ENCODE measurements around the gene PPM1L.
A peak's percentile ranks its signal among the peaks of the same experiment; 100 is the strongest.
"Not testable (repeated sequence)": the region's sequence is repeated elsewhere in the genome, so short reads cannot be mapped to it uniquely, and the experiment has no call there.

PPM1L gene

GRCh38 chr3:160755776-160756304, at the start of gene PPM1L:
Gene PPM1L, plus strand, starts transcription at chr3:160756231.
- TF ChIP-seq, protein P1, sequence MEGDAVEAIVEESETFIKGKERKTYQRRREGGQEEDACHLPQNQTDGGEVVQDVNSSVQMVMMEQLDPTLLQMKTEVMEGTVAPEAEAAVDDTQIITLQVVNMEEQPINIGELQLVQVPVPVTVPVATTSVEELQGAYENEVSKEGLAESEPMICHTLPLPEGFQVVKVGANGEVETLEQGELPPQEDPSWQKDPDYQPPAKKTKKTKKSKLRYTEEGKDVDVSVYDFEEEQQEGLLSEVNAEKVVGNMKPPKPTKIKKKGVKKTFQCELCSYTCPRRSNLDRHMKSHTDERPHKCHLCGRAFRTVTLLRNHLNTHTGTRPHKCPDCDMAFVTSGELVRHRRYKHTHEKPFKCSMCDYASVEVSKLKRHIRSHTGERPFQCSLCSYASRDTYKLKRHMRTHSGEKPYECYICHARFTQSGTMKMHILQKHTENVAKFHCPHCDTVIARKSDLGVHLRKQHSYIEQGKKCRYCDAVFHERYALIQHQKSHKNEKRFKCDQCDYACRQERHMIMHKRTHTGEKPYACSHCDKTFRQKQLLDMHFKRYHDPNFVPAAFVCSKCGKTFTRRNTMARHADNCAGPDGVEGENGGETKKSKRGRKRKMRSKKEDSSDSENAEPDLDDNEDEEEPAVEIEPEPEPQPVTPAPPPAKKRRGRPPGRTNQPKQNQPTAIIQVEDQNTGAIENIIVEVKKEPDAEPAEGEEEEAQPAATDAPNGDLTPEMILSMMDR (IDR thresholded peaks at IDR 0.05; ENCODE audit: low read depth, low read length): no peak
- peak within 1 kb of the TSS; percentile 71 for H3K4me3 ChIP-seq (ENCODE audit: low read depth, low read length)

DNA sequence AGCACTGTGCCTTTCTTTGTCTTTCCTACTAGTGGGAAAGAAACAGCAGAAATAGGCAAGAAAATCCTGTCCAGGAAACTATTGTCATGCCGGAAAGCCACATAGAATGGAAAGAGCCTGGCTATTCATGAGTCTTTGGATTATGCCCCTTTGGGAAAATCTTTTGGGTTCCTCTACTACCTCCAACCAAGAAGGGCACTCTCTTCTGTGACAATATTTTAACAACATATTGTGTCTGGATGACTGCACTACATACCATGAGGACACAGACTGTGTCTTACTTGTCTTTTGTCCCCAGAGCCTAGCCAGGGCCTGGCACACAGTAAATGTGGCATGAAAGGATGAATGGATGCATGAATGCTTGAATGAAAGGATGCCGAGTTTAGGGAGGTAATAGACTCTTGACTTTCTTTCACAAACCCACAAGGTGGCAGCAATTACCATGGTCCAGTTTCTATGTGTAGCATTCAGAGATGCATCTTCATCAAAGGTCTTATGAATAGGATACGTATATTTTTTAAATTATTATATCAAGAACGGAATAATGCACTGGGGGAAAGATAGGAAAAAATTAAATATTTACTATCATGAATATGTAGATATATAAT, 48.7 kb upstream of the PPM1L start:
- TF ChIP-seq, protein P1 (IDR thresholded peaks at IDR 0.05; ENCODE audit: low read depth, low read length): no peak
- no peak overlapping the region for H3K4me3 ChIP-seq (ENCODE audit: low read depth, low read length)

- no peak overlapping the region for H3K4me3 ChIP-seq (ENCODE audit: low read depth, low read length)
- TF ChIP-seq, protein P1 (IDR thresholded peaks at IDR 0.05; ENCODE audit: low read depth, low read length): no peak
Measured at GRCh38 chr3:160709477-160710182, 46.4 kb upstream of the PPM1L start.

- not testable (repeated sequence) for H3K4me3 ChIP-seq (ENCODE audit: low read depth, low read length)
Measured at GRCh38 chr3:160713144-160713543, 42.9 kb upstream of the PPM1L start.

DNA sequence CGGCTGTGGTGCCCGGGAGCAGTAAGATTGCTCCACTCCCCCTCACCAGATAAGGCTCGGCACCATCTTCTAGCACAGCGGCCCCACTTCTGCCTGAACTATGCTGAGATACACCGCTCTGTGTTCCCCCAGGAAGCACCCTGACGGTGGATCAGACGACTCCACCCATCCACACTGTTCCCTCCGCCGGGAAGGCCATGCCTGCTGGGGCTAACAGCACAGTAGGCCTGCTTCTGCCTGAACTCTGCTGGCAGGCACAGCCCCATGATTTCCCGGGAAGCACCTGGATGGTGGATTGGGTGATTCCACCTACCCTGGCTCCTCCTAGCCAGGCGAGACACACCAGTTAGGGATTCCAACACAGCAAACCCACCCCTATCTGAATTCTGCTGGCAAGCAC, 36.3 kb upstream of the PPM1L start:
- no peak overlapping the region for H3K4me3 ChIP-seq (ENCODE audit: low read depth, low read length)
- TF ChIP-seq, protein P1 (IDR thresholded peaks at IDR 0.05; ENCODE audit: low read depth, low read length): no peak

GRCh38 chr3:160720123-160720746, 35.8 kb upstream of the PPM1L start:
- no peak overlapping the region for H3K4me3 ChIP-seq (ENCODE audit: low read depth, low read length)
- TF ChIP-seq, protein P1 (IDR thresholded peaks at IDR 0.05; ENCODE audit: low read depth, low read length): no peak

- no peak overlapping the region for H3K4me3 ChIP-seq (ENCODE audit: low read depth, low read length)
Measured at GRCh38 chr3:160722331-160722730, 33.7 kb upstream of the PPM1L start.

More at GRCh38 chr3:160722331-160722730, 33.7 kb upstream of the PPM1L start:
- TF ChIP-seq, protein P1 (IDR thresholded peaks at IDR 0.05; ENCODE audit: low read depth, low read length): no peak

Data from WI38 (cell line).